SK-N-SH (cell line): ENCODE measurements around the gene TLR2.

Source experiments
- FOXM1 ChIP-seq: IDR thresholded peaks from 2 replicates; pipeline ENCODE4 v1.4.0; 2012; ENCODE audit warnings: low read depth, mild to moderate bottlenecking
- GABPA ChIP-seq: IDR thresholded peaks from 2 replicates; pipeline ENCODE4 v1.4.0; 2012; ENCODE audit warnings: low read depth, mild to moderate bottlenecking
- MAX ChIP-seq: IDR thresholded peaks from 2 replicates; pipeline ENCODE4 v1.4.0; 2012; ENCODE audit warnings: low read depth
- RCOR1 ChIP-seq: fragments of 150-350 bp; IDR thresholded peaks from 2 replicates; pipeline ENCODE4 v1.6.1; 2017; ENCODE audit warnings: antibody characterized with exemption, low read length
- REST ChIP-seq: IDR thresholded peaks from 2 replicates; pipeline ENCODE4 v1.6.1; 2012; ENCODE audit warnings: mild to moderate bottlenecking, low read depth, low read length, moderate library complexity
- RFX5 ChIP-seq: IDR thresholded peaks from 2 replicates; pipeline ENCODE4 v1.6.1; 2012; ENCODE audit warnings: mild to moderate bottlenecking, improper control_type of control experiment, low read length
- TCF12 ChIP-seq: IDR thresholded peaks from 2 replicates; pipeline ENCODE4 v1.4.0; 2012
- ZBTB33 ChIP-seq: IDR thresholded peaks from 2 replicates; pipeline ENCODE4 v1.4.0; 2012; ENCODE audit warnings: low read depth, borderline replicate concordance
- TF ChIP-seq, protein P1 (sequence below): fragments of 200-600 bp; sonication (generic); IDR thresholded peaks from 2 replicates; pipeline ENCODE4 v1.6.1; 2017; ENCODE audit warnings: antibody characterized with exemption, mild to moderate bottlenecking, moderate library complexity
- TF ChIP-seq, protein P2 (sequence below): IDR thresholded peaks from 2 replicates; pipeline ENCODE4; 2012

DNA sequence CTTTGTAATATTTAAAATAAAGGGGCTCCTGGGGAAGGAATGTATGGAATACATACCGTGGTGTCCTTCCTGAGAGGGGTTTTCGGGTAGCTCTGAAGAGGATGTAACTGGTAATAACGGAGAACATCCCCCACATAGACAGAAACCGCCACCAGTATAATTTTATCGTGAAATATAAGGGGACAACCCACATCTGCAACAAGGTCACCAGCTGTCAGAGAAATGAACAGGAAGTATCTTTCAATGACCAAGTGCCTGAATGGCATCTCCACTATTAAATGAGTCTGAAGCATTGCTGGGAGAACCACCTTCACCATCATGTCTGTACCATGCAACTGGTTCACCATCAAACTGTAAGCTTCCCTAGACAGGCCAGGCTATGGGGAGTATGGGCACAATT, 44.1 kb downstream of the TLR2 start:
- TF ChIP-seq, protein P1, sequence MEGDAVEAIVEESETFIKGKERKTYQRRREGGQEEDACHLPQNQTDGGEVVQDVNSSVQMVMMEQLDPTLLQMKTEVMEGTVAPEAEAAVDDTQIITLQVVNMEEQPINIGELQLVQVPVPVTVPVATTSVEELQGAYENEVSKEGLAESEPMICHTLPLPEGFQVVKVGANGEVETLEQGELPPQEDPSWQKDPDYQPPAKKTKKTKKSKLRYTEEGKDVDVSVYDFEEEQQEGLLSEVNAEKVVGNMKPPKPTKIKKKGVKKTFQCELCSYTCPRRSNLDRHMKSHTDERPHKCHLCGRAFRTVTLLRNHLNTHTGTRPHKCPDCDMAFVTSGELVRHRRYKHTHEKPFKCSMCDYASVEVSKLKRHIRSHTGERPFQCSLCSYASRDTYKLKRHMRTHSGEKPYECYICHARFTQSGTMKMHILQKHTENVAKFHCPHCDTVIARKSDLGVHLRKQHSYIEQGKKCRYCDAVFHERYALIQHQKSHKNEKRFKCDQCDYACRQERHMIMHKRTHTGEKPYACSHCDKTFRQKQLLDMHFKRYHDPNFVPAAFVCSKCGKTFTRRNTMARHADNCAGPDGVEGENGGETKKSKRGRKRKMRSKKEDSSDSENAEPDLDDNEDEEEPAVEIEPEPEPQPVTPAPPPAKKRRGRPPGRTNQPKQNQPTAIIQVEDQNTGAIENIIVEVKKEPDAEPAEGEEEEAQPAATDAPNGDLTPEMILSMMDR, result no peak
- TF ChIP-seq GABPA (no peak), TCF12 (no peak), REST (no peak), MAX (no peak), FOXM1 (no peak), RCOR1 (no peak), ZBTB33 (no peak), RFX5 (no peak)
- TF ChIP-seq, protein P2, sequence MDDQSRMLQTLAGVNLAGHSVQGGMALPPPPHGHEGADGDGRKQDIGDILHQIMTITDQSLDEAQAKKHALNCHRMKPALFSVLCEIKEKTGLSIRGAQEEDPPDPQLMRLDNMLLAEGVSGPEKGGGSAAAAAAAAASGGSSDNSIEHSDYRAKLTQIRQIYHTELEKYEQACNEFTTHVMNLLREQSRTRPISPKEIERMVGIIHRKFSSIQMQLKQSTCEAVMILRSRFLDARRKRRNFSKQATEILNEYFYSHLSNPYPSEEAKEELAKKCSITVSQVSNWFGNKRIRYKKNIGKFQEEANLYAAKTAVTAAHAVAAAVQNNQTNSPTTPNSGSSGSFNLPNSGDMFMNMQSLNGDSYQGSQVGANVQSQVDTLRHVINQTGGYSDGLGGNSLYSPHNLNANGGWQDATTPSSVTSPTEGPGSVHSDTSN, result no peak
